Measurements from ENCODE around the gene EPB41L3. TPM values are rescaled to one million over a fixed set of nuclear protein-coding genes. Genes with fewer than 3 reads are reported as not detected.

Gene EPB41L3
- total and polyA plus RNA-seq, 2 experiments from 2014 or later, result 20.8 to 24.5 TPM

- H3K36me3 ChIP-seq (replicated peaks; ENCODE audit: insufficient read depth, low read depth), result no peaks in the 10 kb centered on the region
- H3K9me3 ChIP-seq (ENCODE audit: low read depth), result no peaks in the 10 kb centered on the region
- H2AFZ ChIP-seq, result no peak overlapping the region
- H3K4me3 ChIP-seq, result no peak overlapping the region
- no peak overlapping the region for H3K4me2 ChIP-seq
- no peaks in the 10 kb centered on the region for H3K27me3 ChIP-seq
- 98% methylated on average over 3 of the region's 3 CpGs for WGBS (ENCODE audit: low lambda C conversion rate, missing lambda C conversion rate)
- no peak for TF ChIP-seq EZH2 (IDR thresholded peaks at IDR 0.05; ENCODE audit: borderline replicate concordance)
- no peak for TF ChIP-seq EZH2phosphoT487 (IDR thresholded peaks at IDR 0.05; ENCODE audit: low read depth, severe bottlenecking, unreplicated experiment)
- TF ChIP-seq, protein P1, sequence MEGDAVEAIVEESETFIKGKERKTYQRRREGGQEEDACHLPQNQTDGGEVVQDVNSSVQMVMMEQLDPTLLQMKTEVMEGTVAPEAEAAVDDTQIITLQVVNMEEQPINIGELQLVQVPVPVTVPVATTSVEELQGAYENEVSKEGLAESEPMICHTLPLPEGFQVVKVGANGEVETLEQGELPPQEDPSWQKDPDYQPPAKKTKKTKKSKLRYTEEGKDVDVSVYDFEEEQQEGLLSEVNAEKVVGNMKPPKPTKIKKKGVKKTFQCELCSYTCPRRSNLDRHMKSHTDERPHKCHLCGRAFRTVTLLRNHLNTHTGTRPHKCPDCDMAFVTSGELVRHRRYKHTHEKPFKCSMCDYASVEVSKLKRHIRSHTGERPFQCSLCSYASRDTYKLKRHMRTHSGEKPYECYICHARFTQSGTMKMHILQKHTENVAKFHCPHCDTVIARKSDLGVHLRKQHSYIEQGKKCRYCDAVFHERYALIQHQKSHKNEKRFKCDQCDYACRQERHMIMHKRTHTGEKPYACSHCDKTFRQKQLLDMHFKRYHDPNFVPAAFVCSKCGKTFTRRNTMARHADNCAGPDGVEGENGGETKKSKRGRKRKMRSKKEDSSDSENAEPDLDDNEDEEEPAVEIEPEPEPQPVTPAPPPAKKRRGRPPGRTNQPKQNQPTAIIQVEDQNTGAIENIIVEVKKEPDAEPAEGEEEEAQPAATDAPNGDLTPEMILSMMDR (IDR thresholded peaks at IDR 0.05; ENCODE audit: poor library complexity), result no peak
- H3K27ac ChIP-seq, result no peak overlapping the region
- no peak for DNase-seq (ENCODE audit: low spot score)
- H4K20me1 ChIP-seq (ENCODE audit: insufficient read depth, poor library complexity, severe bottlenecking), result no peaks in the 10 kb centered on the region
- H3K79me2 ChIP-seq, result no peaks in the 10 kb centered on the region
- no peaks in the 10 kb centered on the region for H3K4me1 ChIP-seq (ENCODE audit: insufficient read depth)
- no peaks in the 10 kb centered on the region for H3K9me2 ChIP-seq (replicated peaks; ENCODE audit: insufficient read depth)
These were observed 103.7 kb downstream of the EPB41L3 start for GRCh38 chr18:5439986-5440696.

GRCh38 chr18:5434425-5434824, 109.4 kb downstream of the EPB41L3 start:
- Histone ChIP-seq H3K4me1 (ENCODE audit: insufficient read depth) (no peaks in the 10 kb centered on the region), H3K27ac (no peak overlapping the region), H3K36me3 (replicated peaks; ENCODE audit: insufficient read depth, low read depth) (no peaks in the 10 kb centered on the region), H2AFZ (no peak overlapping the region), H3K4me2 (no peak overlapping the region), H3K4me3 (no peak overlapping the region), H4K20me1 (ENCODE audit: insufficient read depth, poor library complexity, severe bottlenecking) (no peaks in the 10 kb centered on the region), H3K27me3 (no peaks in the 10 kb centered on the region), H3K9me2 (replicated peaks; ENCODE audit: insufficient read depth) (no peaks in the 10 kb centered on the region), H3K9me3 (ENCODE audit: low read depth) (no peaks in the 10 kb centered on the region), H3K79me2 (no peaks in the 10 kb centered on the region)
- no peak for DNase-seq (ENCODE audit: low spot score)
- TF ChIP-seq EZH2 (IDR thresholded peaks at IDR 0.05; ENCODE audit: borderline replicate concordance) (no peak), EZH2phosphoT487 (IDR thresholded peaks at IDR 0.05; ENCODE audit: low read depth, severe bottlenecking, unreplicated experiment) (no peak)
- TF ChIP-seq, protein P1 (IDR thresholded peaks at IDR 0.05; ENCODE audit: poor library complexity), result no peak
- WGBS (ENCODE audit: low lambda C conversion rate, missing lambda C conversion rate), result 98% methylated on average over 4 of the region's 4 CpGs

GRCh38 chr18:5431836-5432575, 111.8 kb downstream of the EPB41L3 start:
- TF ChIP-seq EZH2phosphoT487 (IDR thresholded peaks at IDR 0.05; ENCODE audit: low read depth, severe bottlenecking, unreplicated experiment), result no peak
- TF ChIP-seq EZH2 (IDR thresholded peaks at IDR 0.05; ENCODE audit: borderline replicate concordance), result no peak
- TF ChIP-seq, protein P1 (IDR thresholded peaks at IDR 0.05; ENCODE audit: poor library complexity), result no peak
- Histone ChIP-seq H3K27me3 (no peaks in the 10 kb centered on the region), H3K4me1 (ENCODE audit: insufficient read depth) (no peaks in the 10 kb centered on the region), H3K9me3 (ENCODE audit: low read depth) (no peaks in the 10 kb centered on the region), H3K9me2 (replicated peaks; ENCODE audit: insufficient read depth) (no peaks in the 10 kb centered on the region), H4K20me1 (ENCODE audit: insufficient read depth, poor library complexity, severe bottlenecking) (no peaks in the 10 kb centered on the region), H3K79me2 (no peaks in the 10 kb centered on the region), H3K27ac (no peak overlapping the region), H3K36me3 (replicated peaks; ENCODE audit: insufficient read depth, low read depth) (no peaks in the 10 kb centered on the region), H2AFZ (no peak overlapping the region), H3K4me3 (no peak overlapping the region), H3K4me2 (no peak overlapping the region)
- 82% methylated on average over 8 of the region's 8 CpGs for WGBS (ENCODE audit: low lambda C conversion rate, missing lambda C conversion rate)
- no peak for DNase-seq (ENCODE audit: low spot score)
